Glutamatergic neuron (in vitro differentiated cells): Measurements from ENCODE around the gene NDST3. TPM values are rescaled to one million over a fixed set of nuclear protein-coding genes. Genes with fewer than 3 reads are reported as not detected.
A peak's percentile ranks its signal among the peaks of the same experiment; 100 is the strongest.

Experiments used
- DNase-seq: peaks from one replicate; pipeline ENCODE4 v3.0.0; 2022
- H3K27ac Mint-ChIP-seq: one replicate; pipeline ENCODE4 v1.8.0; 2020; ENCODE audit warnings: mild to moderate bottlenecking, mixed read lengths, inconsistent platforms; ENCODE audit not compliant: unreplicated experiment
- H3K27me3 Mint-ChIP-seq: one replicate; pipeline ENCODE4 v1.8.0; 2020; ENCODE audit warnings: mild to moderate bottlenecking, moderate library complexity, mixed read lengths, inconsistent platforms; ENCODE audit not compliant: unreplicated experiment
- H3K36me3 Mint-ChIP-seq: one replicate; pipeline ENCODE4 v1.8.0; 2020; ENCODE audit warnings: mild to moderate bottlenecking, mixed read lengths, inconsistent platforms; ENCODE audit not compliant: unreplicated experiment
- H3K4me1 Mint-ChIP-seq: one replicate; pipeline ENCODE4 v1.8.0; 2020; ENCODE audit warnings: mild to moderate bottlenecking, low read depth, mixed read lengths, inconsistent platforms; ENCODE audit not compliant: unreplicated experiment
- H3K4me3 Mint-ChIP-seq: one replicate; pipeline ENCODE4 v1.8.0; 2020; ENCODE audit warnings: mild to moderate bottlenecking, mixed read lengths, inconsistent platforms; ENCODE audit not compliant: unreplicated experiment
- H3K9me3 Mint-ChIP-seq: one replicate; pipeline ENCODE4 v1.8.0; 2020; ENCODE audit warnings: mild to moderate bottlenecking, moderate library complexity, mixed read lengths, inconsistent platforms; ENCODE audit not compliant: unreplicated experiment
- total RNA-seq: library from RNA; stranded (reverse); fragmentation: NEBNext Ultra II Directional; extraction: Animal tissue kit (Norgen Biotek cat#: 25700); gene quantifications from one replicate; pipeline ENCODE4 v1.2.1, GENCODE V29; 2021; ENCODE audit not compliant: unreplicated experiment
- TF ChIP-seq, protein P1 (sequence below): fragments of 200-600 bp; sonication (generic); IDR thresholded peaks from one replicate; pipeline ENCODE4 v1.5.0; 2021; ENCODE audit not compliant: partially characterized antibody, unreplicated experiment

NDST3 gene
- total RNA-seq, 1 donor from 2014 or later = 38.4 TPM

DNA sequence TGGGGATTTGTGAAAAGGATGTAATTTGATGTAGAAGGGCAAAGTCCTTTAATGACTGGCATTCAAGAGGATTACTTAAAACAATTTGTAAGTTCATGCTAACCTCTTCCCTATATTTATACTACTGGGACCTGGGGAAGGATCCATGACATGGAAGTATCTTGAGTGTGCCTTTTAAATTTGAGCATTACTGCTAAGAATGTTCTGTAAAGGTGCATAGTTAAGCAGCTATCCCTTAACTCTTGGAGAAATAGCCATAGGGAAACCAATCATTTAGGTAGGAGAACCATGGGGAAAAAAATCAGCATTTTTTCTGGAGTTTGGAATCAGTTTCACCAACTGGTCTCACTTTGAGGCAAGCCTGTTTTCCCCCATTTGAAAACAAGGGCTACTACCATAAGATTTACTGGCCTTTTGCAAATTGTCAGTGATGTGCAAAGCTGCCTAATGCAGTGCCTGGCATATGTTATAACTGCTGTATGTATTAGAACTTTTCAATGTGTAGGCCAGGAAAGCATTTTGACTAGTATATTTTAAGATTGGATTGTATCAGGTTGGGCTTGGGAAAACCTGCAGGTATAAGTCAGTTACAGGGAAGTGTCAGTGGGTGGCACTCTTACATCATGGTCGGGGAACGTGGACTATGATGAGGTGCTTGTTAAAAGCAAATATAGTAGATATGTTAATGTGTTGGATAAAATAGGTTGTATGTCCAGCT, 246.4 kb downstream of the NDST3 start:
- Mint-ChIP-seq H3K4me3 (peak overlapping the region; percentile 90), H3K27ac (peak overlapping the region; percentile 88), H3K4me1 (peaks cover 28% of the 10 kb centered on the region), H3K9me3 (peaks cover 5% of the 10 kb centered on the region), H3K36me3 (no peaks in the 10 kb centered on the region), H3K27me3 (peaks cover 6% of the 10 kb centered on the region)
- DNase-seq = peak; percentile 57
- TF ChIP-seq, protein P1, sequence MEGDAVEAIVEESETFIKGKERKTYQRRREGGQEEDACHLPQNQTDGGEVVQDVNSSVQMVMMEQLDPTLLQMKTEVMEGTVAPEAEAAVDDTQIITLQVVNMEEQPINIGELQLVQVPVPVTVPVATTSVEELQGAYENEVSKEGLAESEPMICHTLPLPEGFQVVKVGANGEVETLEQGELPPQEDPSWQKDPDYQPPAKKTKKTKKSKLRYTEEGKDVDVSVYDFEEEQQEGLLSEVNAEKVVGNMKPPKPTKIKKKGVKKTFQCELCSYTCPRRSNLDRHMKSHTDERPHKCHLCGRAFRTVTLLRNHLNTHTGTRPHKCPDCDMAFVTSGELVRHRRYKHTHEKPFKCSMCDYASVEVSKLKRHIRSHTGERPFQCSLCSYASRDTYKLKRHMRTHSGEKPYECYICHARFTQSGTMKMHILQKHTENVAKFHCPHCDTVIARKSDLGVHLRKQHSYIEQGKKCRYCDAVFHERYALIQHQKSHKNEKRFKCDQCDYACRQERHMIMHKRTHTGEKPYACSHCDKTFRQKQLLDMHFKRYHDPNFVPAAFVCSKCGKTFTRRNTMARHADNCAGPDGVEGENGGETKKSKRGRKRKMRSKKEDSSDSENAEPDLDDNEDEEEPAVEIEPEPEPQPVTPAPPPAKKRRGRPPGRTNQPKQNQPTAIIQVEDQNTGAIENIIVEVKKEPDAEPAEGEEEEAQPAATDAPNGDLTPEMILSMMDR = peak; percentile 52

DNA sequence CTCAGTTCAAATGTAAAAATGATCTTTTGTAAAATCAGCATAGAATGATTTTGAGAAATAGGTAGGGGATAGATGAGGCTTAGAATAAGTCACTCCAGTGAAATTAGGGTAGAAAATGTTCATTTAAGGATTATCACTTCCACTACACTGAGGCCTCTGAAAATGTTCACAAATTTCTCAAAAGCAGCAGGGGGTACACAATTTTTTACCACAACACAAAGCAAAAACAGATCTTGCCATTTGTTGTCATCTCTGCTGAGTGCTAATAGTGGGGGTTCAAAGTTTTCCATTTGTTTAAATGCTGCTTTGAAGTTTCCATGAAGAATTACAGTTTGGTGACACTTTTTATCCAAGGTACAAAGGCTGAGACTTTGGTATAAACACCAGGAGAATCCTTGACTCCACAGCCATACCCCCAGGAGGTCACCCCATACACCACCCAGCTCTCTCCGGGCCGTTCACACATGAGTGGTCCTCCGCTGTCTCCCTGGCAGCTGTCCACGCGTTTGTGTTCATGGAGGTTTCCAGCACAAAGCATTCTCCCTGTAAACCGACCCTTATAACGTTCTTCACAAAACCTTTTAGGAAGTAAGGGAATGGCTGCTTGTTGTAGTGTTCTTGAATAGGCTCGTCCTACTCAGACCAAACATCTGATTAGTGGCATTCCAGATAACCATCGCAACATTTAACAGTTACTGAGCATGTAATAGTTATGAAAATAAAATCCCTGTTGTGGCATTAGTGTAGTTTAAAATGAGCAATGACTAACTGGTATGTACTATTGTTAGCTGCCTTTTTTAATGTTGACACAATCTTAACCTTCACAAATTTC, 247.5 kb downstream of the NDST3 start:
- DNase-seq = peak; percentile 43
- peaks cover 5% of the 10 kb centered on the region for H3K9me3 Mint-ChIP-seq
- H3K36me3 Mint-ChIP-seq = no peaks in the 10 kb centered on the region
- peak overlapping the region; percentile 78 for H3K4me3 Mint-ChIP-seq
- H3K27me3 Mint-ChIP-seq = peaks cover 6% of the 10 kb centered on the region
- H3K27ac Mint-ChIP-seq = peak overlapping the region; percentile 88
- TF ChIP-seq, protein P1 = no peak
- H3K4me1 Mint-ChIP-seq = peaks cover 28% of the 10 kb centered on the region

DNA sequence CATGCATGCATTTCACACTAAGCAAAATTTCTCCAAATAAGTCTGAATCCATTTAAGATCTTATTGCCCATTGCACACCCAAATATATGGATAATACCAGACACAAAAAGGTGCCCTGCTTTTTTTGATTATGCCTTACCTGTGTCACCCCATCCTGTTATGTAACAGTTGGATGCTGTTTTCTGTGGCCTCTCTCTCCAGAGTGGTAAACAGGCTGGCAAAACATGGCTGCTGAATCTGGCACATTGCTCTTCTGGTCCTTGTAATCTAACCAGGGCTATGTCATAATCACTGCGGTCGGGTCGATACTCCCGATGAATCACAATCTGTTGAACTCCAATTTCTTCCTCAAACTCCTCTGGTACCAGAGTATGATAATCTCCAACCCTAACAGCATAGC, 248.4 kb downstream of the NDST3 start:
- TF ChIP-seq, protein P1 = no peak
- Mint-ChIP-seq H3K9me3 (peaks cover 5% of the 10 kb centered on the region), H3K27ac (peak overlapping the region; percentile 88), H3K36me3 (no peaks in the 10 kb centered on the region), H3K4me3 (peak overlapping the region; percentile 40), H3K4me1 (peaks cover 28% of the 10 kb centered on the region), H3K27me3 (peaks cover 6% of the 10 kb centered on the region)
- DNase-seq = no peak

DNA sequence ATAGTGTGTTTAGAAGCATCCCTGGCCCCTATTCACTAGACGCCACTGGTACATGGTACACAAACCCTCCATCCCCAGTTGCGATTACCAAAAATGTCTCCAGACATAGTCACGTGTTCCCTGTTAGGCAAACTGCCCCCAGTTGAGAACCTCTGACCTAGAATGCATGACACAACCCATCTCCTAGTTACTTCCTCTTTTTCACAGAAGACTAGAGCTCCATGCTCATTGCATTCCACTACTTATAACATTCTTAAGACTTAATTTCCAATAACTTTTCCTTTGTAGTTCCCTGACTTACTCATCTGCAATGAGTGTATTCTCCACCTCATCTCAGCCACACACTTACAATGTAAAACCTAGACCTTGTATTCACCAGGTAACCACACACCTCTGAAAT, 249.9 kb downstream of the NDST3 start:
- H3K27ac Mint-ChIP-seq = no peak overlapping the region

More for the DNA sequence above, 249.9 kb downstream of the NDST3 start:
- Mint-ChIP-seq H3K36me3 (no peaks in the 10 kb centered on the region), H3K4me3 (no peak overlapping the region), H3K9me3 (peaks cover under 1% of the 10 kb centered on the region), H3K27me3 (peaks cover 2% of the 10 kb centered on the region), H3K4me1 (peaks cover 28% of the 10 kb centered on the region)
- no peak for DNase-seq
- TF ChIP-seq, protein P1 = no peak
